Stimulated activated CD4-positive, alpha-beta T cell treated with anti-CD3 and anti-CD28 coated beads, Interleukin-12 subunit alpha, Interleukin-12 subunit beta, amount 100 ng/mL, for 24 hours (primary cell): ENCODE measurements around the gene FOXF1.

ENCODE experiments used
- DNase-seq, 2 experiments: peaks; one replicate each; pipeline ENCODE4 v3.0.0-alpha.2; 2020; ENCODE audit warnings: low read depth in 2 of 2

FOXF1 gene

GRCh38 chr16:86556576-86556975, 46.2 kb downstream of the FOXF1 start:
- DNase-seq = no peak

- no peak for DNase-seq
Observed at GRCh38 chr16:86557587-86557986, 47.3 kb downstream of the FOXF1 start.

- DNase-seq = no peak
Observed at GRCh38 chr16:86558355-86559193, 48.2 kb downstream of the FOXF1 start.

- no peak for DNase-seq
Observed at GRCh38 chr16:86559802-86560305, 49.5 kb downstream of the FOXF1 start.

GRCh38 chr16:86562356-86562755, 52.0 kb downstream of the FOXF1 start:
- DNase-seq = no peak

- DNase-seq = peak; percentile 82 to 84
Observed at GRCh38 chr16:86563469-86564345, 53.4 kb downstream of the FOXF1 start.
